SKM-1 treated with dmso at 0.1 percent for 144 hours (cell line): ENCODE results near the gene CDKL2.

Experiments used
- DNase-seq: peaks from one replicate; lab custom pipeline; 2025; ENCODE audit not compliant: unreplicated experiment; lab: John Stamatoyannopoulos, UW

The CDKL2 gene

GRCh38 chr4:75643651-75644050 lies 13.3 kb upstream of the CDKL2 start:
- DNase-seq: no peak

- DNase-seq: no peak
Observed at GRCh38 chr4:75639124-75639695, 8.9 kb upstream of the CDKL2 start.

DNA sequence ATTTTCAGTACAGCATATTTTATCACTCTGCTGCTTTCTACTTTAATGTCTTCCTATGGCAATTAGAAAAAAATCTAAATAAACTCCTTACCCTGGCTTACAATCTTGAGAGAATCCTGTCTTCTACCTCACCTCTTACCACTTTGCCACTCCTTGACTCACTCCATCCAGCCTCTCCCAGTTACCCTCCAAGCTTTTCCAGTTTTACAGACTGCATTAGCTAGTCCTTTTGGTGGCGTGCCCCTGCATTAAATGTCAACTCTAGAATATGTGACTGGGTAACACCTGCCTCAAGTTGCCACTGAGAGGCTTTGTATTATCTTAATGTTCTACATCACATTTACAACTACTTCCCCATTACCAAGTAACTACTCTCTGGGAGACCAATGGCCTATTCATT lies 7.5 kb upstream of the CDKL2 start:
- DNase-seq: no peak

DNA sequence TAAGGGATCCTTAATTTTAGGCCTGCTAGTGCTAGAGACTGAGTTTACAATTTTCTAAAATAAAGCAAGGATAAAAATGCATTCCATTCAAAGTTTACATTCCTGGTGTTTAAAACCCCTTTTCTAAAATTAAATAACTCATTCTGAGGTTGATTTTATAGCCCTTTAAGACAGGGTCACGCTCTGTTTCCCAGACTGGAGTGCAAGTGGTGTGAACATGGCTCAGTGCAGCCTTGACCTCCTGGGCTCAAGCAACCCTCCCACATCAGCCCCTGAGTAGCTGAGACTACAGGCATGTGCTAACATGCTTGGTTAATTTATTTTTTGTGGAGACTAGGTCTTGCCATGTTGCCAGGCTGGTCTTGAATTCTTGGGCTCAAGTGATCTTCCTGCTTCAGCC lies 6.8 kb upstream of the CDKL2 start:
- DNase-seq: no peak

GRCh38 chr4:75634951-75635350 lies 4.6 kb upstream of the CDKL2 start:
- no peak for DNase-seq

- DNase-seq: no peak
Observed at GRCh38 chr4:75634281-75634680, 4.0 kb upstream of the CDKL2 start.

DNA sequence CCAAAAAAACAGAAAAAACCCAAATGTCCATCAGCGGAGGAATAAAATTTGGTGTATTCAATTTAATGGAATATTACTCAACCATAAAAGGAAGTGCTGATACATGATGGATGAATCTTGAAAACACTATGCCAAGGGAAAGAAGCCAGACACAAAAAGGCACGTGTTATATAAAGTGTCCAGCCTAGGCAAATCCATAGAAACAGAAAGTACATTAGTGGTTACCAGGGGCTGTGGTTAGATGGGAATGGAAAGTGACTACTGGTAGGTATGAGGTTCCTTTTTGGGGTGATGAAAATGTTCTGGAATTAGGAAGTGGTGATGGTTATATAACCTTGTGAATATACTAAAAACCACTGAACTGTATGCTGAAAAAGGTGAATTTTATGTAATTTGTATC lies 3.5 kb upstream of the CDKL2 start:
- DNase-seq: peak; percentile 20

DNA sequence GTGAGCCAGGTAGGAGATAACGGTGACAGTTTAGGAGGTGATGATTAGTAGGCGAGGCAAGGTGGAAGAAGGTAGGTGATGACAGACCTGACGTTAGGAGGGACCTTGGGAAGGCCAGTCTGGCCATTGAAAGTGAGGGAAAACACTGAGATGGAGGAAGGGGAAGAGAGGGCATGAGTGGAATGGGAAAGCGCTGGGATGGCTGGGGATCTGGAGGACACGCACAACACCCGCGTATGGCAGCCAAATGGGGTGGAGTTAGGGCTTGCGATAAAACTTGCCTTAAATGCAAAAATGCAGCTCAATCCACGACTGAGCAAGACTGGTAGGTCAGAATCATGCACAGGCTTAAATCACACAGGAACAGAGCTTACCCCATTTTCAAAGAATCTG lies 605 bp upstream of the CDKL2 start:
- DNase-seq: no peak

DNA sequence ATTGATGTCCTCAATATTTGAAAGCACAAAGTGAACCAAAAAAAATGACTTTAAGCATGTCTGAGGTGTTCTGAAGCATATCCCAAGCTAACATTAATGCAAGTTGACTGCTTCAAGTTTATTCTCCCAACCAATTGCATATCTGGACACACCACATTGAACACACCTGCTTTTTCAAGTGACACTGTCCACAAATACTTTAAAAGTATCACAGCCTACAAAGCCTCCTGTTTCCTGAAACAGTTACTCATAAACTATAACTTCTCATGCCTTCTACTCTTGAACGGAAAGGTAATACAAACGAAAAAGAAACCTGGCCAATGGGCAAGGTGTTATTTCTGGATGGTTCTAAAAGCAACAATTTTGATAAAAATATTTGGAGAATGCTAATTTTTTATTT lies 1.1 kb downstream of the CDKL2 start:
- DNase-seq: no peak

- DNase-seq: no peak
Observed at GRCh38 chr4:75623026-75623425, 7.3 kb downstream of the CDKL2 start.

DNA sequence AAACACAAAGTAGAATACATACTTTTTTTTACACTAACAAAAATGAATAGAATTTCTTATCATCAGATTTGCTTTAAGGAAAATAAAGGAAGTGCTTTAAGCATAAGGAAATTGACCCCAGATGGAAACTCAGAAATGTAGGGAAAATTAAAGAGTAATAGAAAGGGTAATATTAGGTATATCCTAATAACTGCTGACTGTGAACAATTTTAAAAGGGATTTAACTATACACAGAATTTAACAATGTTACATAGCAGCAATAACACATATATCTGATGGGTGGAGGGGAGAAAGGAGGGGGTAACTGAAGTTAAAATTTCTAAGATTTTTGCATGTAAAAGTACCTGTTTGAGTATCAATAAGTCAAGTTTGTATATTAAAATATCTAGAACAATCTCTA lies 8.6 kb downstream of the CDKL2 start:
- no peak for DNase-seq

DNA sequence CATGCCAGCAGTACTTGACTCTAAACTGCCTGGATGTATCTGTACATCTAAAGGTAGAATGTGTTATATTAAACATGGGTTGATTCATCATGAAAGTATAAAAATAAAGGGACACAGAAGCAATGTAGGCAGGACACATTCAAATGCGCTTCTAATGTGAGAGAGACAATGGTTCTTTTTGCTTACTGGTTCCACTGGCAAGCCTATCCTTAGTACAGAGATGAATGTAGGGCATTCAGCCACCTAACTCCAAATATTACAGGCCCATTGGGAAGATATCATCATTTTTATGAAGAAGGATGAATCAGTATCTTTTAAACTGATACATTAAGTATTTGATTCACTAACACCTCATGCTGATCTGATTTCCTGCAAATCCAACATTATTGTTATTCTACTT lies 18.0 kb downstream of the CDKL2 start:
- no peak for DNase-seq

DNA sequence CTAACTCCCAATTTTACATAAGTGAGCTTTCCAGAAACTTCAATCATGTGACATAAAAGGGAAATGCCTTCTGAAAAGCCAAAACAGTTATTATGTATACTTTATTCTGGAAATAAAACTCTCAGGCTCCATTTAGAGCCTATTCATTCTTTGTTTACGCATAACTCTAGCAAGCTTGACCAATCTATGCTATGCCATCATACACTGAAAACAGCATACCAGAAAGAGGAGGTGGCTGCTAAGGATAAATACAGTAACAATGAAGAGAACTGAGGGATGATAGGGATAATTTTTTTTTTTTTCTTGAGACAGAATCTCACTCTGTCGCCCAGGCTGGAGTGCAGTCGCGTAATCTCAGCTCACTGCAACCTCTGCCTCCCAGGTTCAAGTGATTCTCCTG lies 24.4 kb downstream of the CDKL2 start:
- DNase-seq: no peak

DNA sequence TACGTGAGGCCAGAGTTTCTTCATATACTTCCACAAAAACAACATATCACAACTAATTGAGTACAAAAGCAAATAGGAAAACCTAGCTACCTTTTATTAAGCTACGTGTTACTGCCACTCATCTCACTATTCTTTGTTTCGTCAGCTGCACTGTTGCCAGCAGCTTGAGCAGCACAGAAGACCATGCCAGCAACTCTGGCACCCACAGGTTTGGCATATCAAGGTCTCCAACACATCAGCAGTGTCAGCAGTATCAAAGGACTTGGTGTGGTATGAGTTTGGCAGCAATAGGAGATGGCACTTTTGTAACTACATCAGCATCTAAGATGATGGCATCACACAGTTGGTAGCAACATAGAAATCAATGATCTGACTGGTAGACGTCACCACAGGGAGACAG lies 30.7 kb downstream of the CDKL2 start:
- no peak for DNase-seq

DNA sequence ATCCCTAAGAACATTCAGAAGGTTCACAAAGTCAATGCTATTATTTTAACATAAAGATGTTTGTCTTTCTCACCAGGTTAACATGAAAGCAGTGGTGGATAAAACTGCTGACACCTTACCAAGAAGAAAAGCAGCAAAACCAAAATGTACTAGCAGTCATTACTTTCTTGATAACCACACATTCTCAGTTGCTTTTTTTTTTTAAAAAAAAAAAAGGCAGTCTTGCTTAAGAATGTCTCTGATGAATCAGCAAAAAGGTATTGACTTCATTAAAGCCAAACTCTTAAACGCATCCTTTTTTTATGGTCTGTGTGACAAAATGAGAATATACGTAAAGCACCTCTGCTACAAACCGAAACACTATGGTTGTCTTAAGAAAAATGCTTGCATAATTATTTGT lies 31.9 kb downstream of the CDKL2 start:
- no peak for DNase-seq

DNA sequence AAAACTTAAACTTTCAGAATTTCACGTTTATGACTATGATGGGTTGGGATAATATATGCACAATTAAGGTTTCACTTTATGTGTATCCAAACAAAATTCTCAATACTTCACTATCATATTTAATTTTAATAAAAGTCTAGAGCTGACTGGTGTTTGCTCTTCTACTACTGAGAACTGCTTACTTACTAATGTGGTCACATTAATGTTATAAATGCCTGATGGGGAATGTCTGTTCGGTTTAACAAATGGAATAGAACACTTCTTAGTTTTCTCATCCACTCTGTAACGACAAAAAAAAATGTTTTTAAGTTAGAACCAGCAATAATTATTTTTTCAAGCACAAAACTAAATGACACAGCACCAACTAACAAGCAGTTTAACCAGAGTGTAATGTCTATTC lies 34.3 kb downstream of the CDKL2 start:
- no peak for DNase-seq

GRCh38 chr4:75593393-75593792 lies 36.9 kb downstream of the CDKL2 start:
- no peak for DNase-seq

GRCh38 chr4:75584067-75584466 lies 46.3 kb downstream of the CDKL2 start:
- no peak for DNase-seq

GRCh38 chr4:75567725-75568124 lies 62.6 kb downstream of the CDKL2 start:
- no peak for DNase-seq

DNA sequence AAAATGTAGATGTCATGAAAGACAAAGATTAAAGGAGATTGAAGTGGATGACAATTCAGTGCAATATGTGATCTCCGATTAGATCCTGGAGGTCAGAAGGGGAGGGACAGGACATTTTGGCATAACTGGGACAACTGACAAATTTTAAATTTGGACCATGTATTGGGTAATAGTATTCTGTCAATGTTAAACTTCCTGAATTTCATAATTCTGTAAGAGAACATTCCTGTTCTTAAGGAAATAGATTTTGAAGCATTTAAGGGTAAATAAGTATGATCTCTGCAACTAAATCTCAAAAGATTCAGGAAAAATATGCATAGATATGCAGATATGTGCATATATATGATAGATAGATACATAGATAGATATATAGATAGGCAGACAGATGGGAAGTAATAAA lies 63.4 kb downstream of the CDKL2 start:
- no peak for DNase-seq

DNA sequence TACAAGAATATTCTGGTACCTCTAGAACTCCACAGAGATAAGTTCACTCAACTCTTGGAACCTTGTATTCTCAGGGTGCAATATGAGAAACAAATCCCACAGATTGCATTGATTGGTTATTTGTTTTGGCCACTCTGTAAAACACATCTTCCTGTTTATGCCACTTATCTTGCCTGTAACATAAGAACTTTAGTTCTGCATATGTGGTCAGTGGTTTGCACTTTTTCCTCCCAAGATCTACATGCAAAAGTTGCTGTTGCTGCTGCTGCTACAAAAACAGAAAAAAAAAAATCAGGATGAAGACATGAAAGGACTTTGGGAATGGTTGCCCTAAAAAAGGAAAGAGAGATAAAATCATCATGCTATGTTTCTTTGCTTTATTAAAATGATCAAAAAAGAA lies 64.8 kb downstream of the CDKL2 start:
- DNase-seq: no peak

DNA sequence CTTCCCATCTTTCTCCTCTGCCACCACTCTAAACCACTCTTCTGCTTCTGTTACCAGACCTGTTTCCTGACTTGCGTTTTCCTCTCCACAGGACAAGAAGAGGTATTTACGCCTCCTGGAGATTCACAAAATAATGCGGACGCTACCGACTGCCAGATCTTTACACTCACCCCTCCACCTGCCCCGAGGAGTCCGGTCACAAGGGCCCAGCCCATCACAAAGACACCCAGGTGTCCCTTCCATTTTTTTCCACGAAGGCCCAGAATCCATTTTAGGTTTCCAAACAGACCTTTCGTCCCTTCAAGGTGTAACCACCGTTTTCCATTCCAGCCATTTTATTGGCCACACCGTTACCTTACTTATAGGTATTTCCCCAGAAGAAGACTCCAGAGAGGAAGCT lies 66.3 kb downstream of the CDKL2 start:
- no peak for DNase-seq

GRCh38 chr4:75561789-75562188 lies 68.5 kb downstream of the CDKL2 start:
- DNase-seq: no peak

- no peak for DNase-seq
Observed at GRCh38 chr4:75557696-75558095, 72.6 kb downstream of the CDKL2 start.
